HG03457 (cell line): ENCODE measurements around the gene MAP6D1.

Source experiments
- ATAC-seq: cut with Tn5 transposase; IDR thresholded peaks from one replicate; pipeline ENCODE4 v1.9.1; 2021; ENCODE audit warnings: moderate number of reproducible peaks; ENCODE audit not compliant: unreplicated experiment

MAP6D1 gene

DNA sequence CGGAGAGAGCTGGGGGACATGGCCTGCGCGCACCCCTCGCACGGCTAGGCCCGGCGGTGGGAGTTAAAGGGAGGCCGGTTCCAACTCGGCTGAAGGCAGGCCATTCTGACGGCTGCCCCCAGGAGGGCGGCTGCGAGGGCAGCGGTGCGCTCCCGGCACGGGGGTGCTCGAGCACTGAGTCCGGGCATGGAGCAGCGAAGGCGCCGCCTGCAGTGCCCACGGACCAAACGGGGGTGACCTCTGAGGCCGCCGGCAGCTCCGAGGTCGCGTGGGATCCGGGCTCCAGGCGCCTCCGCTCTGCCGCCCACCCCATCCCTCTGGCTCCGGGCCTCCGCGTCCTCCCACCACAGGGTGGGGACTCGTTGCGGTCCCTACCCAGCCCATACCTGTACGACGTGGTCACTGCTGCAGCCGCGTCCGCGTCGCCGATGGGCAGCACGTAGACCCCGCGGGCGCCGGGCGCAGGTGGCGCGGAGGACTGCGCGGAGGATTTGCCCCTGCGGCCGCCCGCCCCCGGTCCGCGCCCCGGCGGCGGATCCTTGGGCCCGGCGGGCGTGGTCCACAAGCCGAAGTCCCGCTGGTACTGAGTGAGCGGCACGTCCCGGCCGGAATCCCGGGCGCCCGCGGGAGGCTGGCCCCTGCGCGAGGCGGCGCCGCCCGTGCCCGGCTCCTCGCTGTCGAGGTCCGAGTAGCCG lies 469 bp downstream of the MAP6D1 start:
- peak; percentile 24 for ATAC-seq

DNA sequence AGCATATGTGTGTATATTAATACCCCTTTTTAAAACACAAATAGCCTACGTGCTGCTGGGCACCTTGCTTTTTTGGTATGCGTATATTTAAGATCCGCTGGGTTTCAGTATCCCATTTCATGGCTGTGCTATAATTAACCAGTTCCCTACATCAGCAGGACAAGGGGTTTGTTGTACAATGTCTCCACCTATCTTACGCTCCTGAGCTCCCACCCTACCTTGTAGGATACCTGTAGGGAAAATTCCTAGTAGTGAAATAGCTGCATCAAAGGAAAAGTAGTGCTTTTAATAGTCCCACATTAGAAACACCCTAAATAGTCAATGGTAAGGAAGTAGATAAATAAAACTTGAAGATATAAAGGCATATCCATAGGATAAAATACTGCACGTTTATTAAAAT lies 1.4 kb downstream of the MAP6D1 start:
- no peak for ATAC-seq

DNA sequence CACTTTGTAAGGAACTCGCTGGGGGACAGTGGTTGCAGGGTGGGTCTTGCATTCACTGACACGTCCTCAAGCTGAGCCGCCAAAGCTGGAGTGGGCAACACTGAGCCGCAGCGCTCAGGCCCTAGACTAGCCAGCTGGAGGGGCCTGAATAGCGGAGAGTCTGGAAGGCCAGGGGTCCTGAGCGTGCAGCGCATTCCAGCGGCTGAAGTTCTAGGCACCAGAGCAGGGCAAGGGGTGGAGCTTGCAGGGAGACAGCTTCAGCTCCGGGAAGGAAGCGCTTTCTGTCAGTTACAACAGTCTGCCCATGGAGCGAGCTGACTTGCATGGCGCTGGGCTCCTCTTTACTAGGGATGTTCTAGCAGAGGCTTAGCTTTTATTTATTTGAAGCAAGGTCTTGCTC lies 2.7 kb downstream of the MAP6D1 start:
- ATAC-seq, result no peak

DNA sequence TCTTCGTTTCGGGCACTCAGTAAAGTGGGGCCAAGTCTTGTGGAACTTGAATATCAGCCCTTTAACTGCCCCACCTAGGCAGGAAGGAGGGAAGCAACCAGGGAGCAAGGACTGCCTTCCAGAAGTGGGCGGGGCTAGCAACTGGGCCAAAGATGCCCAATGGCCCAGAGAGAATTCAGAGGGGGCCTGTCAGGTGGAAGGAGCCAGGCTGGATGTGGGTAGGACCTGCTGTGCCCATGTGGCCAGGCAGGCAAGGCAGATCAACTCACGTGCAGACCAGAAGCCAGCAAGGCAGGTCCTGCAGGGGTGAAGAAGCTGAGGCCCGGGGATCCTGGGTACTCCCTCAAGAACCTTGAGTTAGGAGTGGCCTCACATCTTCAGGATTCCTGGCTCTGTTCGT lies 5.5 kb downstream of the MAP6D1 start:
- ATAC-seq, result no peak

DNA sequence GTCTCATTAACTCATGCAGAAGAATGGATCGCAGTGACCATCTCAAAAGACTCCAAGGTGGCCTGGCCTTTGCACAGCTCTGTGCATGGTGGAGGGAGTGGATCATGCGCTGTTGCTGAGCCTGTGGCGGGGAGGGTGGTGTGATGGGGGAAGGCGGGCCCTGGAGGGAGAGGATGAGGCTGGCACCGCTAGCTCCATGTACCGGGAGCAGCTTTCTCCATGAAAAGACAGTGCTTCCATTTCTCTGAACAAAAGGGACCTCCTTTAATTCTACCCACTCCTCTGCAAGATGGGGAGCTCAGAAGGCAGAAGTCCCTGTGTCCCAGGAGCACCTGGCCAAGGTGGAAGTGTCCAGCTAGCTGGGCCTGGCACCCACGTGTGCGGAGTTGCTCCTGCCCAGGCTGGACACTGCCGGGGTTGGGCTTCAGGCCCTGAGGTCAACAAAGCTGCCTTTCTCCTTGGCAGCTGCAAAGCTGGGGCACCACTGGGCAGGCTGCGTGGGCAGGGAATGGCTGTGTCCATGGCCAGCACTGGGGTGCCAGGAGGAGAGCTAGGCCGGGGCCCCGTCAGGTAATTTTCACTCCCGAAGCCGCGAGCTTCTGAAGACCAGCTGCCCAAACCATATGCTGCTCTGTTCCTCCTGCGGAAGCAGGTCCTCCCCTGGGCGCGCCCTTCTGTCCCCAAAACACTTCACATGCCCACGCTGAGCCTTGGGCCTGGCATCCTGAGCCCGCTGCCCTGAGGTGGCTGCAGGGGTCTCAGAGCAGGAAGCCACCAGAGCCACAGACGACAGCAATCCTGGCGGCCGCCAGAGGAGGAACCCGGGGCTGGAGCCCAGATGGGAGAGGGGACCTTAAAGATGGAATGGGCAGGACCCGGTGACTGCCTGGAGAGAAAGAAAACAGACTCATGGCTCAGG lies 6.4 kb downstream of the MAP6D1 start:
- no peak for ATAC-seq

DNA sequence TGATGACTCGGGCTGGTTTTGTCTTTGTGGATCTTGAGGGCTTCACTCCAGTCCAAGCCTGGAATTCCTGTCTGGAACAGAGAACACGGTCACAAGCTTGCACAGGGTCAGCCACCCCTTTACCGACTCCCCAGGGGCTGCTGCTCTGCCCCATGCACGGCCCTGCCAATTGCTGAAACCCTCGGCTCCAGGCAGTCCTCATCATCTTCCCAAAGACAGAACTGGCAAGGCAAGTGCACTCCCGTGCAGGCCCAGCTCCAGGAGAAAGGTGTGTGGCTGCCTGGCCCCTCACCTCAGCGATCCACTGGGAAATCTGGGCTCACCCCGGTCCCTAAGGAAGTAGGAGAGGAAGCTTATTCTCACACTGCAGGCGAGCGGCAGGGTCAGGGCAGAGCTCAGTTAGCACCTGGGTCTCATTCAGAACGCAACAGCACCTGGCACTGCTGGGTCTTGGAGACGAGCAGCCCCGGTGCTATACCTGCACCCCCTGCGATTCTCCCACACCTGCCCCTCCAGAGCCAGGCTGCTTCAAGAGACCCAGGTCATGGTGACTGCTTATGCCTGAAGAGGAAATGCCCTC lies 7.2 kb downstream of the MAP6D1 start:
- no peak for ATAC-seq

DNA sequence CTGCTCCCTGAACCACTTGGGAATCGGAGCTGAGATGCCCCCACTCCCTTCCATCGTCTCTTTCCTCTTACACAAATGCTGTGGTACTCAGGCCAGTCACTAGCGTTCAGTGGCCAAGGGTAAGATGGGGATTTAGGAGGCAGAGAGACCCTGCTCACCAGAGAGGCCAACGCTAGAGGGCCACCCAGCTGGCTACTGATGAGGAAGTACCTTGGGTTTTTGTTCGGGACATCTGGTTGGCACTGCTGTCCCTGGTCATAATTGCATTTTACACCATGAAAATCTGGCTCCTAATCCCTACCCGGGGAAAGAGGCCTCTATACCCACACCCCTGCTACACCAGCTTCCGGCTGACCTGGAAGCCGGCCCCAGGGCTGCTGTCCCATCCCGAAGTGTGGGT lies 7.7 kb downstream of the MAP6D1 start:
- ATAC-seq, result no peak

DNA sequence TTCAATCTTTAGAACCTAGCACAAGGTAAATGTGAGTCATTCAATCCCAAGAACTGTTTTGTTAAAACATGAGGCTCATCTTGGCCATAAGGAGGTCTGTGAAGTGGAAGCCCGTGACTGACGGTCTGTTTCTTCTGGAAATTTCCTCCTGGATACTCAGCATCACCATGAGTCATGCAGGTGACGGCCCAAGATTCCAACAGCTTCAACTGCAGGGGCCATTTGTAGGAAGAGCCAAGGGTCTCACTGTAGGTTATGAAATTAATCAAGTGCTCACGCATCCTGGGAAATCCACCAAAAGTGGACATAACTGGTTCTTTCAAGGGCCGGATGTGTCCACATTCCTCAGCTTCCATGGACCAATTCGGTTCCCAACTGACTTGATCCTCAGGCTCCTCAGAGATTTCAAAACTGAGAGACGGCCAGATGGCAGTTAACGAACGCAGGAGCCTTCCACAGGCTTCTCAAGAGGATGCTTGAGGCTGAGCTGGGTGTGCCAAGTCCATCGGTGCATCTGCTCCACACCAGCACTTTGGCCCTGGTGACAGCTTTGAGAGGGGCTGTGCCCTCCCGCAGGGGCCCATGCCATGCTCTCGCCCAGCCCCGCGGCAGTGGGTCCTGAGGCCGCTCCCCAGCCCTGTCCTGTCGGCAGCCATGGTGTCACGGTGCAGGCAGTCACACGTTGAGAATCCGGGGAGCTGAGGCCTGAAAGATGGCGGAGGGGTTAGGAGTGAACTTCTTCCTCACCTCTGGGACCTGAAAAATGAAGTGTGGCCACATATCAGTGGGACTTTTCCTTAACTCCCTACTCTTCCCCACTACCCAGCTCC lies 8.5 kb downstream of the MAP6D1 start:
- ATAC-seq, result no peak

DNA sequence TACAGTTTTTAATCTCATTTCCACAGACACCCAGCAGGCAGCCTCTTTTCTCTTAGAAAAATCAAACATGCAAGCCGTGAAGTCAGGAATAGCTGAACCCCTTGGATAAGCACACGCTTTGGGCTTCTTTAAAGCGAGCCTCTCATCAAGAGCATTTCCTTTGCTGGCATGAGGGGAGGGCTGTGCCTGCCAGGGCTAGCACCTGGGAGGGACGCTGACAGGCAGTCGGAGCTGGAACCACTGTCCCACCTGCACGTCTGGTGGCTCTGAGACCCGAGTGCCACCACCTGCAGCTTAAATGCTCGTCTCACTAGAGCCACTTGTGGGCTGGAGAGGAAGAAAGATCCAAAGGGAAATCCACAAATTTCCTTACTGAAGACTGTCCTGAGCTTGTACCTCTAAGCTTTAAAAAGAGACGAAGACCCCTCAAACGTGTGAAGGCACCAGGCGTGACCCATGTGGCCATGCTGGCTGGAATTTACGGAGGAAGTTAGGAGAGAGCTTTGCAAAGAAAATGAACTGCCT lies 9.4 kb downstream of the MAP6D1 start:
- ATAC-seq, result no peak

DNA sequence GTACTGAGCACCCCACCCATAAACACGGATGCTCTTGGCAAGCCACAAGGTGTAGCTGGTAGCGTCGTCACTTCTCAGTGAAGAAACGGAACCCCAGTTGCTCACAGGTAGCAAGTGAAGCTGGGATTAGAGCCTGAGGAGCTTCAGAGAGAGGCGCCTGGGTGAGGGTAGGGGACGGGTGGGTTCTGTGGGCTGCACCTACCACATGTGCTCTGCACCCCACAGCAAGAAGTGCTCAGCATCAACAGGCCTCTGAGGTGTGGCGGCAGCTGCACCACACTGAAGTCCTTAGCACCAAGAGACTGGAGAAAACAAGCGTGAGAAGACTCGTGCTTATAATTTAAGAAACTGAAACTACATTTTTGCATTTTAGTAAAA lies 9.8 kb downstream of the MAP6D1 start:
- no peak for ATAC-seq

DNA sequence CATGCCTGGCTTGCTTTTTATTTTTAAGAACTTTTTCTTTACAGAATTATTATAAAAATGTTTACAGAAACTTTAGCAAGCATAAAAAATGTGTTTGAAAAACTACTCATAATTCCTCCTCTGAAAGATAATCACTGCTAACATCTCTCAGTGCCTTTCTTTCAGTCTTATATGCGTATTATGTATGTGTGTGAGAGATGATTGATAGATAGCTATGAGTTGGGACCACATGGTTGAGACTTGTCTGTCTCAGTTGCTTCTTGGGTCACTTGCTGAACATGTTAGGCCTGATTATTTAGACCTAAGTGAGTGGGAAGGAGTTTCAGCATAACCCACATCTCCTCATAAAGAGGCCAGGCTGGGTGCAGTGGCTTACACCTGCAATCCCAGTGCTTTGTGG lies 11.1 kb downstream of the MAP6D1 start:
- ATAC-seq, result no peak

DNA sequence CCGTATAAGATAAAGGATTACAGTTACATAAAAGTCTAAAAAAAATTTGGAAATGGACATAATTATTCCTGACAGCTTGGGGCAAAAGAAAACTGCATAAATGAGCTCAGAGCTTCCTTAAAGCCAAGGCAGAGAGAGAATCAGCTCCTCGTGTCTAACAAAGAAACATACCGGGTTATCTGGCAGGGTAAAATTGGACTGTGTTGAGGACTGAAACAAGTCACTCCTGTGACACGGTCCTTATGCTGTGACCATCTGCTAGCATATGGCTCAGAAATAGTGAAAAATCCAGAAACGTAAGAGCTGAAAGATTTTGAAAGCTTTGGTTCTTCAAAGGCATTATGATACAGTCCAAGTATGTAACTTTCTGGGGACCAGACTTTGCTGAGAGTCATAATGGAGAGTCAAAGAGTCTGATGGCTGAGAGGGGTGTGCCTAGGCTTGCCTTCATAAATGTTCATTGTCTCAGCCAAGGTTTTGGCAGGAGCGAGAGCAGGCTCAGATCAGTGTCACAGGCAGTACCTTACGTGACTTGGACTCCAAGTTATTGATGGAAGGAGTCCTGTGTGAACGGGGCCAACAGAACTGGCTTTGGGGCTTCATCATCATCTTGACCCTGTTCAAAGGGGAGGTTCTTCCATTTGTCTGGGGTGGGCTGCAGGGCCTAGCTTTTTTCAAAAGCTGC lies 12.5 kb downstream of the MAP6D1 start:
- ATAC-seq, result no peak

DNA sequence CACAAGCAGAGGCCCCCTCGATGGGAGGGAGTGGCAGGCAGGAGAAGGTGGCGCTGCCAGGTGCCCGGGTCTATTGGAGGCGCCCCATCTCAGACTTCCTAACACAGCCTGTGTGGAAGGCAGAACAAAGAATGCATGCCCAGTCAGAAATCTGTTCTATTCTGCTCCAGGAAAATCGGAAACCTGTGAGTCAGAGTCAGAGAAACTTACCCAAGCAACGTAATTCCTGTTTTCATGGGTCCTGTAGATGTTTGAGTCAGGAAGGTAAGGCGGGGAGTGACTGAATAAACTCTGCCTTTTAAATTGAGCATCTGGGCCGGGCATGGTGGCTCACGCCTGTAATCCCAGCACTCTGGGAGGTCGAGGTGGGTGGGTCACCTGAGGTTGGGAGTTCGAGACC lies 13.7 kb downstream of the MAP6D1 start:
- no peak for ATAC-seq

DNA sequence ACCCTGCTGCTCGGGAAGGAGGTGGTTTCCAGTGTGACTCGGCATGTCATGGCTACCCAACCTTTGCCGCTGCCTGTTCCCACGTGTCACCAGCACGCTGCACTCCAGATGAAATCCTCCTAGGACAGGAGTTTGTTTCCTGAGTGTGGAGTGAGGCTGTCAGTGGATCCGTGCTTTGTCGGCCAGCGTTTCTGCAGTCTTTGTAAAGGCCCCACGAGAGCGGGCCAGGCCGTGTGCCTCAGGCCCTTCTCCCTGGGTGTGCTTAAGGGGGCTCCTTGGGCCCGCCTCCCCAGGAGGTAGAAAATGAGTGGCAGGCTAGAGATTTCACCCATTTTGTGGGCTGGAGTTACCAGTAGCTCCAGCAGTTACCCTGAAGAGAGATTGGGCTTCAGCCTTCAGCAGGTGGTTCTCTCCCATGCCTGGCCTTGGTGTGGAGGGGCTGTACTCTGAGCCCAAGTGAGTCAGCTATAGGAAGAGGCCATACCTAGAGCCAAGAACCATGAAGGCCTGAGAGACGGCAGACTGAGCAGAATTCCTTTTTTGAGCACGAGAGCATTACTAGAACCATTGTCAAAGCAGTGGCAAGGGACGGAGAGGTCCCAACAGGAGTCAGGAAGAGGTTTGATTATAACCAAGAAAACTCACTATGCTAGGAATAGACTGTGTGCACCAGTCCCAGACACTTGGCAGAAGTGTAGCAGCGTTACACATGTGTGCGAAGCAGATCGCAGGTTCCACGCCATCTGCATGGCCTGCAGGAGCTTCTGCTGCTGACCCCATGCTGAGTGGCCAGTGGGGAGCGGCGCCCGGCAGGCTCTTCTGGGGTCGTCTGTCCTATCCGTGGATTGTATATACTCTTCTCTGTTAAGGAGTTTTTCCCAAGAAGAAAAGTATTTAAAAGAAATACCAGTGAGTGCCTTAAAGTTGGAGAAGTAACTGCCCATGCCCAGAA lies 14.5 kb downstream of the MAP6D1 start:
- no peak for ATAC-seq

DNA sequence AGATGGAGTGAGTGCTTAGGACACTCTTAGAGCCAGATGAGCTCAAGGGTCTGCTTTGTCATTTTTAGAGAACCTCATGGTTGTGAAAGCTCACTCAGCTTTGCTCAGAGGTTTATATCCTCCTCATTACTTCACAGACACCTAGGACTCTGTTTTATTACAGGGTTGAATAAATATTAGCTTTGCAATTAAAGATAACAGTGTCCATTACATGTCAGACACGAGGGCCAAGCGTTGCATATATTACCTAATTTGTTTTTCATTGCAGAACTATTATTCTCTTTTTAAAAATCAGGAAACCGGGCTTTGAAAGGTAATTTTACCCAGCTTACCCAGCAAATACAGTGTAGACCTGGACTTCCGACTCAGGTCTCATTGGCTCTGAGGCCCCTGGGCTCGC lies 16.1 kb downstream of the MAP6D1 start:
- ATAC-seq, result no peak

DNA sequence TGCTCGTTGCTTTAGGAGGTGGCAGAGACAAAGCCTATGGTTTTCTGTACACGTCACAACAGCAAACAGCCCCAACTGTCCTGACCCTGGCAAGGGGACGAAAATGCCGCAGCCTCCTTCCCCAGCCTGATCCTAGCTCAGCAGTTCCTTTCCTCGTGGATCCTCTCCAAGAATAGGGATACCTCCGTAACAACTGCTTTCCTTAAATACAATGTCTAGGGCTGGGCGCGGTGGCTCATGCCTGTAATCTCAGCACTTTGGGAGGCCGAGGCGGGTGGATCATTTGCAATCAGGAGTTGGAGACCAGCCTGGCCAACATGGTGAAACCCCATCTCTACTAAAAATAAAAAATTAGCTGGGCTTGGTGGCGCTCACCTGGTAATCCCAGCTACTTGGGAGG lies 17.0 kb downstream of the MAP6D1 start:
- ATAC-seq, result no peak

DNA sequence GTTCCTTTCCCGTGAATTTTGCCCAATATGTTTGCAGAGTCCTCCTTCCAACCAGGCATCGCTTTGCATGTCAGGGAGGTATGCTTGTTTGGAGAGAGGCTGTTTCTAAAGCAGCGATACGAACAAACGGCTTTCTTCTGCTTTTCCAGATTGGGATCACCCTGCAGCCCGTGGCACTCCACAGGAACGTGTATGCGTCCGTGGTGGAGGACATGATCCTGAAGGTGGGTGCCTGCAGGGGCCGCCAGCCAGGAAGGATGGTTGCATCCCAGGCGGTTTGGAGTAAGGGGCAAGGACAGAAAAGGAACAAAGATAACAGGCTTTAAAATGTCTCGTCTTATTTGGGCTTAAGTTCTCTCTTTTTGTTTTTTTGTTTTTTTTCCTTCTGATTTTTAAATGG lies 17.5 kb downstream of the MAP6D1 start:
- ATAC-seq, result no peak

DNA sequence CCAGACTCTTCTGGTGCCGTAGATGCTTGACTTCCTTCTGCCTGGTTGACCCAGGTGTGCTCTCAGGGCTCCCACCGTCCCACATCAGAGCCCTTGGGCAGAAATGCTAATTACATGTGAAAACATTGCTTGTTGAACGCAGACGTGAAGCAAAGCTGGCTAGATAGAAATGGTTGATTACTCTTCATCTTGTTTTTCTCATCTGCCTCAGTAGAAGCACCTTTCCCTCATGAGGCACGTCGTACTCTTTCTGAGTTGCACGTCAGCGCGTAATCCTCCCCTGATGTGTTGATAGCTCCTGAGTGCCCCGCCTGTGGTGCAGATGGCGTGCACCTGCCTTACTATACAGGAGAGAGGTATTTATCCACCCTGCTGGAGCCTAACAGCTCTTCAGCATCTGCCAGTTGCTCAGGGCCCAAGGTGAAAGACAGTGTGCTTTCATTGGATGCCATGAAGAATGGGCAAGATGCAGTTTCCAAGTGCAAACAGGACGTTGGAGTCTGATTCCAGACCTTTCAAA lies 18.1 kb downstream of the MAP6D1 start:
- no peak for ATAC-seq

DNA sequence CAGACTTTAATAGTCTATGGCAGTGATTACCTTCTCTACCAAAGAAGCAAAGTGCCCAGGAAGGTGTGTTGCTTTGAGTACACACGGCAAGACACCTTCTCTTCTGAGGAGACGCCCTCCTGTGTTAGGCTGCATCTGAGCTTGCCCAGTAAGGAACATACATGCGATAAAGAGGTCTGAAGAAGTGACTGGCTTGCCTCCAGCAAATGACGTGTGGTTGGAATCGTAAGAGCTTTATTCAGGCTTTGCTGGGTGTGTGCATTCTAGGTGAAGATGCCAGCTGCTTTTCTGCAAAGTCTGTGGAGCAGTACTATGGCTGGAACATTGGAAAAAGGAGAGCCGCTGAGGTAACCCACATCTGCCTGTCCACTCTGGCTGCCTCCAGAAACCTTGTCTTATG lies 22.4 kb downstream of the MAP6D1 start:
- no peak for ATAC-seq
